HG03442 (cell line): ENCODE results near the gene CLDN2.
"Not testable (repeated sequence)": the region's sequence is repeated elsewhere in the genome, so short reads cannot be mapped to it uniquely, and the experiment has no call there.

Experiments used
- ATAC-seq: cut with Tn5 transposase; IDR thresholded peaks from one replicate; pipeline ENCODE4 v1.9.1; 2021; ENCODE audit warnings: mild to moderate bottlenecking, moderate library complexity; ENCODE audit not compliant: unreplicated experiment

The CLDN2 gene

DNA sequence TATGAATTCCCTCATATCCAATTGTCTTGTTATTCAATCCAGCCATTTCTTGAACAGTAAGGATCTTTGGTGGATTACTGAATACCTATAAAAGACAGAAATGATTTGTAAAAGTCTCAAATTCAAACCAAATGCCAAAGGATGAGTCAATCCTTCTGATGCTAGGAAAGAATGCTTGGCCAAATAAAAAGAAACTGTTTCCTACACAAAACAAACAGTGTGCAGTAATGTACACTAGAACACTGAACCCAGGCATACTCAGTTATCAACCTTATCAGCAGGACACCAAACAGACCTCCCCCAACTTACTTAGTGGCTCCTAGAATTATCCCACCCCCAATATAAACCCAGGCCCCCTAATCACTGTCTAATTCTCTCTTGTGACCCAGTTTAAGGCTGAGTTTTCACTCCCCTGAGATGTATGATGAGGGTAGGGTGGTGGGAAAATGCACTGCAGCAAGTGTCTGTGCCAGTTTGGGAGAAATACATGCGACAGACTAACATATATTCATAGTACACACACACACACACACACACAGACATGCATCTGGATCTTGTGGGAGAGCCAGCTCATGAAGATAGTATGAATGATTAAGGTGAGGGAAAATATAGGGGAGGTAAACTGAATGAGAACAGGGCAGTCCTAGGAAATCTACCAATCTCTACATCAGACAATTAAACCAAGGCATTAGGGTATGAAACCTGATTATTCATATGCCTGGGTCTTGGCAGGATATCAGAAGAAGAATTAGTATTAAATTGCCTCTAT lies 35.0 kb downstream of the CLDN2 start:
- no peak for ATAC-seq

GRCh38 chrX:106957856-106958255 lies 37.7 kb downstream of the CLDN2 start:
- ATAC-seq = no peak

GRCh38 chrX:106959901-106960300 lies 39.7 kb downstream of the CLDN2 start:
- no peak for ATAC-seq

DNA sequence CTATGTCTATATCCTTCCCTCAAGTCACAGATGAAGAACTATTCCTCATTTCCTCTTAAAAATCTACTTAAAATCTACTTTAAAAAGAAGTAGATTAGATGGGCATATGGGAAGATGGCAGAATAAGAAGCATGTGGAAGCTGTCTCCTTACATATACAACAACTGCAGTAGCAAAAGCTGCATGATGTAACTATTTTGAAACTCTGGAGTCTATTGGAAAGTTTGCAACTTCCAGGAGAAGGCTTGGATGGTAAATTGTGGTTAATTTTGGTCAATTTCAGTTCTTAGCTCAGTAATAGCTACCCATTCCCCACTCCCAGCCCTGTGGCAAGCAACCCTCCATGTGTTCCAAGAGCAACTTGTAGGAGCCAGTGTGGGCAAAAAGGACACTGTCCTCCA lies 42.9 kb downstream of the CLDN2 start:
- no peak for ATAC-seq

GRCh38 chrX:106964290-106964689 lies 44.1 kb downstream of the CLDN2 start:
- no peak for ATAC-seq

DNA sequence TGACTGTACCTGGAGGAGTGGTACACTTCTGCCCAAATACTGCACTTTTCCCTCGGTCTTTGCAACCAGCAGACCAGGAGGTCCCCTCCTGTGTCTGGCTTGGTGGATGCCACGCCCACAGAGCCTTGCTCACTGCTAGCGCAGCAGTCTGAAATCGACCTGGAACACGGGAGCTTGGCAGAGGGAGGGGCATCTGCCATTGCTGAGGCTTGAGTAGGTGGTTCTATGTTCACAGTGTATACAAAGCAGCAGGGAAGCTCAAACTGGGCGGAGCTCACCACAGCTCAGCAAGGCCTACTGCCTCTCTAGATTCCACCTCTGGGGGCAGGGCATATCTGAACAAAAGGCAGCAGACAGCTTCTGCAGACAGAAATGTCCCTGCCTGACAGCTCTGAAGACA lies 46.3 kb downstream of the CLDN2 start:
- not testable (repeated sequence) for ATAC-seq

DNA sequence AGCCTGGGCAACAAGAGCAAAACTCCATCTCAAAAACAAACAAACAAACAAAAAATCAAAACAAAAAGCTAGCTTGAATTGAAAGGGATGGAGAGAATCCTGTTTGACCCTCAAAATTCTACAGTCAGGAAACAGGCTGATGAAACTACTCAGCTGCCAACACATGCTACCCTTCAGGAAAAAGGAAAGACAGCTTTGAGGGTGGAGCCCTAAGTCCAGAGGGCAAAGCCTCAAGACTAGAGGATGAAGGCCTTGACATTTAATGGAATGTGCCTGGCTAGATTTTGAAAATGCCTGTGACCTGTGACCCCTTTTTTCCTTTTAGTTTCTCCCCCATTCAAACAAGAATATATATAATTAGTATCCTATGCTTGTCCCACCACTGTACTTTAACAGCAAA lies 52.7 kb downstream of the CLDN2 start:
- ATAC-seq = no peak

DNA sequence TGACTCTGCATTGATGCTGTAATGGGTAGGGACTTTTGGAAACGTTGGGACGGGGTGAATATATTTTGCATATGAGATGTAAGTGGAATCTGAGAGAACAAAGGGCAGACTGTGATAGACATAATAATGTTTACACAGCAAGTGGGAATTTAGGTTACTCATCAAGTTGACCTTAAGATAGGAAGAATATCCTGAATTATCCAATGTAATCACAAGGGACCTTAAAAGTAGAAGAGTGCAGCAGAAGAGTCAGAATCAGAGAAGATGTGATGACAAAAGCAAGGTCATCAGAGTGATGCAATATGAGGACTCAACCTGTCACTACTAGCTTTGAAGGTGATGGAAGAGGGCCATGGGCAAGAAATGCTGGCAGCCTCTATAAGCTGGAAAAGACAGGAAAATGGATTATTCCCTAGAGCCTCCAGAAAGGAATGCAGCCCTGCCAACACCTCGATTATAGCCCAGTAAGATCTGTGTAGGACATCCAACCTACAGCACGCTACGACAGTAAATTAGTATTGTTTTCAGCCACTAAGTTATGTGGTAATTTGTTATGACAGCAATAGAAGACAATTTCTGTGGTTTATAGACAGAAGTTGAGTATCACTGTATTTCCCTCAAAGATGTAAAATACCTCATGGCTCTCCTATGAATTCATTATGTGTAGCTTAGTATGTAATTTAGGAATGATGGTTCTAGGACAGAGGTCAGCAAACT lies 53.4 kb downstream of the CLDN2 start:
- no peak for ATAC-seq

- no peak for ATAC-seq
Observed at GRCh38 chrX:106976416-106976815, 56.2 kb downstream of the CLDN2 start.
